Omental fat pad (tissue), 4 donors: ENCODE measurements around the gene HDGFL2. TPM values are rescaled to one million over a fixed set of nuclear protein-coding genes. Genes with fewer than 3 reads are reported as not detected.

Experiments used
- ATAC-seq: fragments of 150-250 bp; one replicate; pipeline ENCODE4 v1.9.1; 2016; ENCODE audit warnings: mild to moderate bottlenecking, moderate library complexity; ENCODE audit not compliant: low FRiP score
- DNase-seq: peaks from one replicate; pipeline ENCODE4 v3.0.0-alpha.2; 2019; ENCODE audit warnings: low spot score
- total RNA-seq, 4 donors: library from RNA; depleted of rRNA; stranded (reverse); fragments of >200 nt; gene quantifications; one replicate each; pipeline ENCODE4 v1.1.0, GENCODE V29; 2016
- TF ChIP-seq, protein P1 (sequence below), 3 donors: fragments of 450-650 bp; IDR thresholded peaks; one replicate each; pipeline ENCODE4 v1.5.1; 2016 to 2017; ENCODE audit warnings: antibody characterized with exemption in 3 of 3, mild to moderate bottlenecking in 3 of 3, moderate library complexity in 2 of 3

The HDGFL2 gene
- total RNA-seq, 4 donors from 2014 or later, result 17.3 to 40.8 (median 25.2) TPM

DNA sequence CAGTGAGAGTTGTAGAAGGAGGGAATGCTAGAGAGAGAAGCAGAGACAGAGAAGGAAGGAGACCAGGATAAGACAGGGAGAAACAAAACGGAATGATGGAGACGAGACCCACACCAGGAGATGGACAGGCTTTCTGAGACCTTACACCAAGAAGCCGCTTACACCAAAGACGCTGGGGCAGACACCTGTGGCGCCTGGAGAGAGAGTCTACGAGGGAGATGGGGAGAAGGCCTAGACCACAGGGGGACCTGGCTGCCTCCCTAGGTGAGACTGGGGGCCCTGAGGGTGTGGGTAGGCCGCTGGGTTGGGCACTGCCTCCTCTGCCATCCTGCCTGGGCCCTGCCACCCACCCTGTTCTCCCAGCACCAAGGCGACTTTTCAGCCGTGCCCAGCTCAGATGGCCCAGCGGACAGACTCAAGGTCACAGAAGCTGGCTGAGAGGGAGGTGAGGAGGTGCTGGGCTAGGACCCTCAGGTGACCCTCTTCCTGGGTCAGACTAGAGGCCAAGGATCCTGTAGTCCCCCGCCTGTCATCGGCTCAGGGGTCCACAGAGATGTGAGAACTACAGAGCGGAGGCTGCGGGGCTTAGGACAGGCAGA lies 57.9 kb downstream of the HDGFL2 start:
- TF ChIP-seq, protein P1, sequence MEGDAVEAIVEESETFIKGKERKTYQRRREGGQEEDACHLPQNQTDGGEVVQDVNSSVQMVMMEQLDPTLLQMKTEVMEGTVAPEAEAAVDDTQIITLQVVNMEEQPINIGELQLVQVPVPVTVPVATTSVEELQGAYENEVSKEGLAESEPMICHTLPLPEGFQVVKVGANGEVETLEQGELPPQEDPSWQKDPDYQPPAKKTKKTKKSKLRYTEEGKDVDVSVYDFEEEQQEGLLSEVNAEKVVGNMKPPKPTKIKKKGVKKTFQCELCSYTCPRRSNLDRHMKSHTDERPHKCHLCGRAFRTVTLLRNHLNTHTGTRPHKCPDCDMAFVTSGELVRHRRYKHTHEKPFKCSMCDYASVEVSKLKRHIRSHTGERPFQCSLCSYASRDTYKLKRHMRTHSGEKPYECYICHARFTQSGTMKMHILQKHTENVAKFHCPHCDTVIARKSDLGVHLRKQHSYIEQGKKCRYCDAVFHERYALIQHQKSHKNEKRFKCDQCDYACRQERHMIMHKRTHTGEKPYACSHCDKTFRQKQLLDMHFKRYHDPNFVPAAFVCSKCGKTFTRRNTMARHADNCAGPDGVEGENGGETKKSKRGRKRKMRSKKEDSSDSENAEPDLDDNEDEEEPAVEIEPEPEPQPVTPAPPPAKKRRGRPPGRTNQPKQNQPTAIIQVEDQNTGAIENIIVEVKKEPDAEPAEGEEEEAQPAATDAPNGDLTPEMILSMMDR (IDR thresholded peaks at IDR 0.05), result no peak
- DNase-seq (no peak), ATAC-seq (no peak)

DNA sequence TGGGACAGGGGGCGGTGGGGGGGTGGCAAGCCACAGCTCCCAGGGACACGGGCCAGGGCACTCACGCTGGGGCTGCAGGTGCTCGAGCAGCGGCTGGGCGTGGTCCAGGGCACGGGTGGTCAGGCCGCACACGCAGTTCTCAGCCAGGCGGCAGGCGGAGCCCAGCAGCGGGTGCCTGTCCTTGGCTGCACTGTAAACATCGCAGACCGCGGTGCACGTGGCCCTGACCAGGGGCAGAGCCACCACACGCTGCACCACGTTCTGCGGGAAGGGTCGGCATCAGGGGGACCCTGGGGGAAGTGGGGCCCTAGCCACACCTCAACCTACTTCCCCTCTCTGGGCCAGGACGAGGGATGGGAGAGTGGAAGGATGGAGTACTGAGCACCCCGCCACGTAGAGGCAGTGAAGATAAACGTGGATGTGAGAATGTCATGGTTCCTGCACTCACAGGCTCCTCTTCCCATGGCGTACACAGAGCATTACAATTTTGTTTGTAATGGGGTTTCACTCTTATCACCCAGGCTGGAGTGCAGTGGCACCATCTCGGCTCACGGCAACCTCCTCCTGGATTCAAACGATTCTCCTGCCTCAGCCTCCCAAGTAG lies 59.6 kb downstream of the HDGFL2 start:
- no peak for ATAC-seq
- TF ChIP-seq, protein P1 (IDR thresholded peaks at IDR 0.05), result no peak
- DNase-seq, result no peak

DNA sequence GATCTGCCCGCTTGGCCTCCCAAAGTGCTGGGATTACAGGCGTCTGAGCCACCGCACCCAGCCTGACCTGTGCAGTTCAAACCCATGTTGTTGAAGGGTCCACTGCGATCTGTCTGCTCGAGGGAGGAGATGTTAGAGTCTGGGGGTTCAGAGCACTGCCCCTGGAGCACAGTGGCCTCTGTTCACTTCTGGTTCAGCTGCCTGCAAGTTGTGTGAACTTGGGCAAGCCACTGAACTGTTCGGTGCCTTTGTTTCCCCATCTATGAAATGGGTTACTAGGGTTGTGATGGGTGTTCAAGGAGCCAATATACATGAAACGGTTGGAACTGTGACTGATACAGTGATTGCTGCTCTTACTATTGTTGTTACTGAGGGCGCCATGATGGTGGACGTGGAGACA lies 61.2 kb downstream of the HDGFL2 start:
- ATAC-seq (no peak), DNase-seq (no peak)
- TF ChIP-seq, protein P1 (IDR thresholded peaks at IDR 0.05), result no peak

DNA sequence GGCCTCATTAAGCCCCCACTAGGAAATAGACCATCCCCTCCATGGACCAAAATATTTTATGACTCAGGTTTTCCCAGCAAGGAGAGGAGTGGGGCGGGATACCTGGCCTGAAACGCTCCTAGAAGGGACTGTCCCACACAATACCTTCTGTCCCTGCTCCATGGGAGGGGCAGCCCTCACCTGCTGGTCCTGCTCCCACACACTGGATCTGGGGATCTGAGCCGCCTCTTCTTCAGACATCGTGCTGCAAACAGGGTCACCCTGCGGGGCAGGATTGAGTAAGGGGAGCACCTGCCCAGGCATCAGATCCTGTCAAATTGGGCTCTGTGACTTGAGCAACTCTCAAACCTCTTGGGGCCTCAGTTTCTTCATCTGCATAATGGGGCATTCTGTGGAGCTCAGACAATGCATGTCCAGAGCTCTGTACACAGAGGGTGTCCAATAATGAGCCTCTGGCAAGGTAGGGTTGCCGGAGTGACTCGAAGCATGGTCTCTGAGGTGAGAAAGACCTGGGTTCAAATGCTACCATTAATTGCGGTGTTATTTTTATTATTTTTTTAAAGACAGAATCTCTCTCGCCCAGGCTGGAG lies 61.8 kb downstream of the HDGFL2 start:
- TF ChIP-seq, protein P1 (IDR thresholded peaks at IDR 0.05), result no peak
- ATAC-seq (no peak), DNase-seq (no peak)

DNA sequence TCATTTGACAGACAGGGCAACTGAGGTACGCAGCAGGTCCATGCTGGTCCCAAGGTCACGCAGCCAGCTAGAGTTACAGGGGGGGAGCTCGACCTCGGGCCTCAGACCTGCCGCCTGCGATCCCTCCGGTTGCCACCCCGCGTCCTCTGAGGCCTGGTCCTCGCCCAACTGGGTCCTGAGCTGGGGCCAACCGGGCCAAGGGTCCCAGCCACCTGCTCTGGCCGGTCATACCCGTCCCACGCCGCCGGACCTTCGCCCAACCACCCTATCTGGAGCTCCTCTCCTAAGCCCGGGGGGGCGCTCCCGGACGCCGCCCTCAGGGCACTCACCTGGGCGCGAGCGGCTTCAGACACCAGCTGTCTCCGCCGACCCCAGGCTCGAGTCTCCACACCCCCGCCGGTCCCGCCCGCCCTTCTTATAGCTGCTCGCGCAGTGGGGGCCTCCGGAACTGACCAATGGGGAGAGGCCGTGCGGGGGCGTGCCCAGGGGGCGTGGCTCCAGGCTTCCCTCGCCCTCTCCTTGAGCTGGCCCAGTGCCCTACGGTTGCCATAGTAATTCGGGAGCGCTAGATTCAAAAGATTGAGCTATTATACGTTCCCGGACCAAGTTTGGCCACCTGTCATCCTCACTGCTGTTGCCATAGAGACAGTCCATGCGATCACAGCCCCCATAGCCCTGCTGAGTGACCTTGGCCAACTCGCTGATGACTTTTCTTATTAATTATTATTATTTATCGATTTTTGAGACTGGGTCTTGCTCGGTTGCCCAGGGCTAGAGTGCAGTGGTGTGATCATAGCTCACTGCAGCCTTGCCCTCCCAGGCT lies 63.0 kb downstream of the HDGFL2 start, which contains the start of gene PLIN5:
Gene PLIN5, minus strand, starts transcription at position 389 of the 823 bp plus-strand sequence. CDS start 1,150 bp downstream, outside the sequence.
- TF ChIP-seq, protein P1 (IDR thresholded peaks at IDR 0.05), result no peak
- DNase-seq (peak; percentile 70), ATAC-seq (peak; percentile 74)

DNA sequence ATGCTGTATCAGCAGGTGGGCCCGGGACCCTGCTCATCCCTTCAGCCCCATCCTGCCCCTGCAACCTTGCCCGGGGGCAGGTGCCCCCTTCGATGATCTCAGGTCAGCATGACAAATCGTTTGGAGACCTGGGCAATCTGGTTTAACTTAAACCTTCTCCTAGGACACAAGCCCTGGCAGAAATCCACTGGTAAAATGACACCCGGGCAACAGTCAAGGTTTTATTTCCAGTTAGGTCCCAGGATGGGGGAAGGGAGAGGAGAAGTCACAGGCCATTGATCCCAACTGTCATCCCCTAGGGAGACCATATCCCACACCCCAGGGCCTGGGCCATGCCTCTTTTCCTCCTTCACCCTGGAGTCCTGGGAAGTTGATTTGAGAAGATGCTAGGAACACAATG lies 64.7 kb downstream of the HDGFL2 start:
- no peak for DNase-seq
- no peak for ATAC-seq
- TF ChIP-seq, protein P1 (IDR thresholded peaks at IDR 0.05), result no peak
